Adrenal gland (tissue), 12 donors: ENCODE results near the gene KCNAB3. TPM values are rescaled to one million over a fixed set of nuclear protein-coding genes. Genes with fewer than 3 reads are reported as not detected.
A peak's percentile ranks its signal among the peaks of the same experiment; 100 is the strongest.

Experiments used
- DNase-seq, 7 donors: peaks; one replicate each; pipeline ENCODE4 v3.0.0-alpha.2; 2019 to 2020
- H3K27ac ChIP-seq, 5 donors: fragments of 200-600 bp; sonication (generic) in 4 of 5; 1 replicate in 3 of 5; 2 replicates in 2 of 5; pipeline versions ENCODE4 v1.5.1 to v1.8.0; 2016 to 2020; ENCODE audit warnings: mild to moderate bottlenecking in 1 of 5
- H3K27me3 ChIP-seq: fragments of 200-600 bp; 2 replicates; pipeline ENCODE4 v1.8.0; 2021
- H3K36me3 ChIP-seq, 2 donors: fragments of 200-600 bp; replicated peaks in 1 of 2; 1 replicate in 1 of 2; 2 replicates in 1 of 2; pipeline versions ENCODE4 v1.5.1 to v1.8.0; 2018 to 2022
- H3K4me1 ChIP-seq, 2 donors: fragments of 200-600 bp; replicated peaks in 1 of 2; 1 replicate in 1 of 2; 2 replicates in 1 of 2; pipeline versions ENCODE4 v1.5.1 to v1.8.0; 2018 to 2021
- H3K4me3 ChIP-seq, 4 donors: fragments of 200-600 bp; sonication (generic) in 3 of 4; one replicate each; pipeline ENCODE4 v1.5.1; 2016 to 2018
- H3K9me3 ChIP-seq, 3 donors: fragments of 200-600 bp; sonication (generic) in 1 of 3; replicated peaks in 1 of 3; 1 replicate in 2 of 3; 2 replicates in 1 of 3; pipeline versions ENCODE4 v1.5.1 to v1.8.0; 2016 to 2021
- POLR2A ChIP-seq, 2 donors: fragments of 450-650 bp; IDR thresholded peaks; one replicate each; pipeline ENCODE4 v1.6.1; 2017; ENCODE audit warnings: antibody characterized with exemption in 2 of 2, mild to moderate bottlenecking in 2 of 2, moderate library complexity in 1 of 2
- WGBS, 4 donors: extraction: QIAGEN DNeasy Blood & Tissue Kit in 2 of 4; methylation state at CpG; one replicate each; pipeline versions ENCODE4 v1.1.5 to v1.1.7; 2013 to 2017; 5-methylcytosine and 5-hydroxymethylcytosine counted together
- intact Hi-C, 2 donors: fragments of 100-400 bp; cut with DNase I; formaldehyde crosslinking; loops; one replicate each; pipeline versions ENCODE4 v1.14.1 to v1.15.0; 2022 to 2023
- polyA plus RNA-seq, 3 donors: library from polyadenylated mRNA; stranded (reverse); fragments of 200-250 nt in 2 of 3; fragments of 350-450 nt in 1 of 3; fragmentation: Illumina TruSeq in 1 of 3; extraction: RNeasy Lipid Tissue Mini Kit (QIAGEN cat#74804) in 1 of 3; gene quantifications; one replicate each; pipeline ENCODE4 v1.2.3, GENCODE V29; 2013 to 2014
- total RNA-seq, 9 donors: library from RNA; depleted of rRNA in 4 of 9; stranded (reverse); fragments of >200 nt in 4 of 9; fragments of 120-200 nt in 1 of 9; fragmentation: NEBNext Ultra II Directional in 1 of 9; extraction: Animal tissue kit (Norgen Biotek cat#: 25700) in 1 of 9; gene quantifications; one replicate each; pipeline versions ENCODE4 v1.1.0 to v1.2.4, GENCODE V29; 2013 to 2023
- TF ChIP-seq, protein P1 (sequence below), 6 experiments: fragments of 450-650 bp in 4 of 6; fragments of 200-600 bp in 2 of 6; sonication (generic) in 1 of 6; IDR thresholded peaks; 1 replicate in 5 of 6; 2 replicates in 1 of 6; pipeline versions ENCODE4 v1.5.1 to v1.8.0; 2016 to 2021; ENCODE audit warnings: antibody characterized with exemption in 6 of 6, mild to moderate bottlenecking in 2 of 6, moderate library complexity in 1 of 6
- donor health status: healthy with polysubstance abuse.
- donor health status: Bipolar disorder and iron deficiency.
- donor health status: DM: yes; HTN: yes; CAD: no.
- donor health status: DM: no; HTN: no; CAD: no.
- donor health status: DM: no; HTN: no; CAD: no.
- donor health status: DM: yes; HTN: yes; CAD: no.

The KCNAB3 gene
- total and polyA plus RNA-seq, 12 donors: 0.12 to 4.2 (median 0.68) TPM; not detected in 2

DNA sequence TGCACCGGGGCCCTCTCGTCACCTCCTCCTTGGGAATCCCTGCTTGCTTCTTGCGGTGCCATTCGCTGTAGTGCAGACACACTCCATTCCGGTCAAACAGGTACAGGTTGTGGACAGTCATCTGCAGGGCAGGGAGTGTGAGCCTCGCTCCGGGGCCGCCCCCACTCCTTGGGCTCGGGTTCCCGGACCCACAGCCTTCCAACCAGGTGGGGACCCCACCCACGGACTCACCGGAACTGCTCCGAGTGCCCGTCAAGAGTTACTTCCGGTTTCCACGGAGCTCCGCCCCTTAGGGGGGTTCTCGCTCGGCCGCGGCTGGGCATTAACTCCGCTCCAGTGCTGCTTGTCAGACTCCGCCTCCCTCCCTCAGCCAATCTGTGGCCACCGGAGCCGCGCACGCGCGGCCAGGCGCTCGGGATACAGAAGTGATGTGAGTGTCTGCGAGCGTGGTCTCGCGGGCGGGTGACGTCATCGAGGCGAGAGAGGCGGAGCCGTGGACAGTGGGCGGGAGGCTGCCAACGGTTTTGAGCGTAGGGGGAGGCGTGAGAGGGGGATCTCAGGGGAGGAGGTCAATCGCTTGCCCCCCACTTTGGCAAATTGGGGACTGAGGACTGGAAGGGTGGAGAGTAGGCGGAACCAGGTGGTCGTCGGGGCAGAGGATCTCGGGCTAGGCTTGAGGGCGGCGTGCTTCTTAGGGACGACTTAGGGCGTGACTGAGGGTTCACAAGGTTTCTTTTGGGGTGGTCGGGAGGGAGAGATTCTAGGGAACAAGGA lies 2.2 kb upstream of the KCNAB3 start, which contains the start of the genes CNTROB and TRAPPC1:
Gene CNTROB, plus strand, starts transcription at position 498 of the 774 bp plus-strand sequence. CDS start 874 bp downstream, outside the sequence.
Gene TRAPPC1, minus strand, starts transcription at position 238 of the 774 bp plus-strand sequence. Its CDS starts 117 bp downstream, at position 121.
- H3K4me1 ChIP-seq: peaks cover 16 to 19% of the 10 kb centered on the region in 2 donors
- H3K4me3 ChIP-seq: peak within 1 kb of the TSS; percentile 55 to 95 (median 73)
- peaks cover 0 to 10% of the 10 kb centered on the region in 2 donors for H3K36me3 ChIP-seq
- intact Hi-C loops: loop anchor here in 1 of 2 donors (10.0 kb wide), 1 partner anchor 53 kb away; no protein-coding TSS in a partner anchor
- DNase-seq: peak; percentile 99 to 100 (median 99)
- H3K9me3 ChIP-seq: no peaks in the 10 kb centered on the region
- TF ChIP-seq, protein P1, sequence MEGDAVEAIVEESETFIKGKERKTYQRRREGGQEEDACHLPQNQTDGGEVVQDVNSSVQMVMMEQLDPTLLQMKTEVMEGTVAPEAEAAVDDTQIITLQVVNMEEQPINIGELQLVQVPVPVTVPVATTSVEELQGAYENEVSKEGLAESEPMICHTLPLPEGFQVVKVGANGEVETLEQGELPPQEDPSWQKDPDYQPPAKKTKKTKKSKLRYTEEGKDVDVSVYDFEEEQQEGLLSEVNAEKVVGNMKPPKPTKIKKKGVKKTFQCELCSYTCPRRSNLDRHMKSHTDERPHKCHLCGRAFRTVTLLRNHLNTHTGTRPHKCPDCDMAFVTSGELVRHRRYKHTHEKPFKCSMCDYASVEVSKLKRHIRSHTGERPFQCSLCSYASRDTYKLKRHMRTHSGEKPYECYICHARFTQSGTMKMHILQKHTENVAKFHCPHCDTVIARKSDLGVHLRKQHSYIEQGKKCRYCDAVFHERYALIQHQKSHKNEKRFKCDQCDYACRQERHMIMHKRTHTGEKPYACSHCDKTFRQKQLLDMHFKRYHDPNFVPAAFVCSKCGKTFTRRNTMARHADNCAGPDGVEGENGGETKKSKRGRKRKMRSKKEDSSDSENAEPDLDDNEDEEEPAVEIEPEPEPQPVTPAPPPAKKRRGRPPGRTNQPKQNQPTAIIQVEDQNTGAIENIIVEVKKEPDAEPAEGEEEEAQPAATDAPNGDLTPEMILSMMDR (IDR thresholded peaks at IDR 0.05): no peak
- TF ChIP-seq POLR2A (IDR thresholded peaks at IDR 0.05): peak in 1 of 2 donors; percentile 49
- 0% methylated on average over 13 to 55 of the region's 55 CpGs for WGBS, 4 donors
- H3K27me3 ChIP-seq: no peaks in the 10 kb centered on the region
- peak within 1 kb of the TSS in 3 of 5 donors; percentile 52 to 72 (median 64) for H3K27ac ChIP-seq

DNA sequence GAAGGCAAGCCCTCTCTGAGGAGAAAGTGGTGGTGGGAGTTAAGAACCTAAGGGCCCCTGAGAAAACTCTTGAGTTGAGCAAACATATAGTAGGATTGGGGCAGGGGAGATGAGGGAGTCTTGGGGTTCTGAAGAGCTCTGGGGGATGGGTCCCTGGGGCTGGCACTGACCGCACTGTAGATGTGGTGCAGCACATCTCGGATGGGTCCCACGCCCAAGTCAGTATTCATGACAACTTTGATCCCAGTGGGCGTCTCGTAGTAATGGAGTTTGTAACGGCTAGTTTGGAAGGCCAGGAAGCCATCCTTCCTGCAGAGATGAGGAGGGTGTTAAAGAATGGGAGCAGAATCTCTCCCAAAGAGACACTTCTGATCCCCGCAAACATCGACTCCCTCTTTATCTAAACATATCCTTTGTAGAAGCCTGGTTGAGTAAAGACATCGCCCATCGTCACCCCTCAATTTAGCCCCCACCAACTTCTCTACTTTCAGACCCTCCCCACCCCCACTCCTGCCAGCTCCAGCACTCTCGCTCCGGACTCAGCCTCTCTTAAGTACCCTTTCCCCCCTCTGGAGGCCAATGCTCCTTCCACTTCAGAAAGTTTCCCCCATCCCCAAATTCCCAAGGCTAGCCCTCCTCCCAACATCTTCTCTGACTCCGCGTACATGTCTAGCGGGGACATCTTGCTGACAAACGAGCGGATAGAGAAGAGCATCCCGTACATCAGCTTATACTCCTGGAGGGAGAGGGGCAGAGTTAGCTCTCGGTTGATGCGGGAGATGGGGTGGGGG lies 1.4 kb upstream of the KCNAB3 start:
- peaks cover 0 to 1% of the 10 kb centered on the region in 2 donors for H3K36me3 ChIP-seq
- WGBS, 4 donors: 38 to 41% (median 39%) methylated on average over 20 of the region's 20 CpGs
- TF ChIP-seq POLR2A (IDR thresholded peaks at IDR 0.05): no peak
- TF ChIP-seq, protein P1 (IDR thresholded peaks at IDR 0.05): no peak
- intact Hi-C loops: loop anchor here in 1 of 2 donors (10.0 kb wide), 1 partner anchor 54 kb away; no protein-coding TSS in a partner anchor
- H3K27me3 ChIP-seq: no peaks in the 10 kb centered on the region
- H3K9me3 ChIP-seq: no peaks in the 10 kb centered on the region
- peak overlapping the region in 3 of 5 donors; percentile 7 to 72 (median 64) for H3K27ac ChIP-seq
- peaks cover 16 to 19% of the 10 kb centered on the region in 2 donors for H3K4me1 ChIP-seq
- H3K4me3 ChIP-seq: peak overlapping the region; percentile 55 to 80 (median 73)
- no peak for DNase-seq

DNA sequence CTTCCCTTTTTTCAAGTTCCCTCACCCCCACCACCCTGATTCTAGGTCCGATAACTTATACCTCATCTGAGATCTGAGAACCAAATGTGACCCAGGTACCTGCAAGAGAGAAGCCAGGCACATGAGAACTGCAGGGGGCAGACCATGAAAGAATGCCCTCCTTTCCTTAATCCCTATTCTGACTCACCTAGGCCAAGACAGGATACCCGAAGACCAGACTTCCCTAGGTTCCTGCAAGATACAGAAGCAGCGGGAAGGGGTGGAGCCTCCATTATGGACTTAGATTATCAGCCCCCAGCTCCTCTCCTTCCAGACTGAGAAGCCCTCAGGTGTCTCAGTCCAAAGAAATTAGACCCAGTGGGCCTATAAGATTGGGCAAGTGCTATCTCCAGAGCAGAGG lies 2.1 kb downstream of the KCNAB3 start:
- DNase-seq: no peak
- Histone ChIP-seq H3K27me3 (no peaks in the 10 kb centered on the region), H3K36me3 (no peaks in the 10 kb centered on the region), H3K4me1 (peaks cover 14 to 15% of the 10 kb centered on the region in 2 donors), H3K9me3 (no peaks in the 10 kb centered on the region), H3K27ac (no peak overlapping the region), H3K4me3 (no peak overlapping the region)
- WGBS, 4 donors: 80 to 93% (median 91%) methylated on average over 3 of the region's 3 CpGs
- intact Hi-C loops: no loop called here
- TF ChIP-seq, protein P1 (IDR thresholded peaks at IDR 0.05): no peak
